Stimulated activated naive CD8-positive, alpha-beta T cell treated with anti-CD3 and anti-CD28 coated beads, Interleukin-15, amount 100 ng/mL, for 72 hours (primary cell): ENCODE measurements around the gene ANKRD55.
"Not testable (repeated sequence)": the region's sequence is repeated elsewhere in the genome, so short reads cannot be mapped to it uniquely, and the experiment has no call there.

Source experiments
- ATAC-seq: fragments of 150-1000 bp; cut with Tn5 transposase; 2 replicates; pipeline ENCODE4 v1.10.0; 2021; ENCODE audit warnings: mild to moderate bottlenecking, moderate library complexity
- DNase-seq, 2 donors: peaks; one replicate each; pipeline ENCODE4 v3.0.0; 2021 to 2022
- H3K27ac Mint-ChIP-seq, 2 donors: one replicate each; pipeline ENCODE4 v1.8.0; 2022; ENCODE audit warnings: mild to moderate bottlenecking in 2 of 2, mixed read lengths in 2 of 2, moderate library complexity in 2 of 2
- H3K27me3 Mint-ChIP-seq: one replicate; pipeline ENCODE4 v1.8.0; 2022; ENCODE audit warnings: mixed read lengths
- H3K4me1 Mint-ChIP-seq: one replicate; pipeline ENCODE4 v1.8.0; 2022; ENCODE audit warnings: mild to moderate bottlenecking, mixed read lengths
- H3K4me3 Mint-ChIP-seq, 2 donors: one replicate each; pipeline ENCODE4 v1.8.0; 2022; ENCODE audit warnings: mild to moderate bottlenecking in 2 of 2, mixed read lengths in 2 of 2, moderate library complexity in 1 of 2
- H3K9me3 Mint-ChIP-seq, 2 donors: one replicate each; pipeline ENCODE4 v1.8.0; 2022; ENCODE audit warnings: mixed read lengths in 2 of 2

ANKRD55 gene

GRCh38 chr5:56262279-56262678 is 29.1 kb upstream of the ANKRD55 start:
- ATAC-seq (no peak), DNase-seq (no peak)
- Mint-ChIP-seq H3K27me3 (no peaks in the 10 kb centered on the region), H3K27ac (no peak overlapping the region), H3K4me1 (no peaks in the 10 kb centered on the region), H3K9me3 (no peaks in the 10 kb centered on the region), H3K4me3 (no peak overlapping the region)

GRCh38 chr5:56259002-56259511 is 25.9 kb upstream of the ANKRD55 start:
- DNase-seq (peak in 1 of 2 donors; percentile 32), ATAC-seq (peak; percentile 99)
- H3K27me3 Mint-ChIP-seq, result no peaks in the 10 kb centered on the region
- no peak overlapping the region for H3K27ac Mint-ChIP-seq
- H3K4me1 Mint-ChIP-seq, result no peaks in the 10 kb centered on the region
- H3K4me3 Mint-ChIP-seq, result peak overlapping the region in 1 of 2 donors; percentile 25
- H3K9me3 Mint-ChIP-seq, result no peaks in the 10 kb centered on the region

GRCh38 chr5:56257763-56258529 is 24.8 kb upstream of the ANKRD55 start:
- H3K27me3 Mint-ChIP-seq, H3K4me1 Mint-ChIP-seq, H3K27ac Mint-ChIP-seq, H3K9me3 Mint-ChIP-seq, DNase-seq, ATAC-seq, H3K4me3 Mint-ChIP-seq: not testable (repeated sequence)

- DNase-seq (no peak), ATAC-seq (no peak)
- Mint-ChIP-seq H3K27me3 (no peaks in the 10 kb centered on the region), H3K9me3 (no peaks in the 10 kb centered on the region), H3K4me3 (no peak overlapping the region), H3K4me1 (no peaks in the 10 kb centered on the region), H3K27ac (no peak overlapping the region)
Measured at GRCh38 chr5:56257010-56257409, 23.9 kb upstream of the ANKRD55 start.

- H3K27ac Mint-ChIP-seq, result no peak overlapping the region
- ATAC-seq, result no peak
Measured at GRCh38 chr5:56255502-56255901, 22.4 kb upstream of the ANKRD55 start.

GRCh38 chr5:56253924-56254323 is 20.8 kb upstream of the ANKRD55 start:
- DNase-seq (no peak), ATAC-seq (no peak)
- H3K9me3 Mint-ChIP-seq, result peaks cover 0 to under 1% of the 10 kb centered on the region in 2 donors
- H3K4me1 Mint-ChIP-seq, result no peaks in the 10 kb centered on the region
- H3K27me3 Mint-ChIP-seq, result no peaks in the 10 kb centered on the region
- no peak overlapping the region for H3K4me3 Mint-ChIP-seq
- H3K27ac Mint-ChIP-seq, result peak overlapping the region in 1 of 2 donors; percentile 3

More at GRCh38 chr5:56255502-56255901, 22.4 kb upstream of the ANKRD55 start:
- DNase-seq, result no peak
- Mint-ChIP-seq H3K4me1 (no peaks in the 10 kb centered on the region), H3K9me3 (no peaks in the 10 kb centered on the region), H3K4me3 (no peak overlapping the region), H3K27me3 (no peaks in the 10 kb centered on the region)

- Mint-ChIP-seq H3K27me3 (no peaks in the 10 kb centered on the region), H3K4me3 (no peak overlapping the region), H3K27ac (no peak overlapping the region), H3K4me1 (no peaks in the 10 kb centered on the region), H3K9me3 (peaks cover 0 to 4% of the 10 kb centered on the region in 2 donors)
- no peak for DNase-seq
- ATAC-seq, result no peak
Measured at GRCh38 chr5:56253126-56253525, 20.0 kb upstream of the ANKRD55 start.

GRCh38 chr5:56251918-56252553 is 18.9 kb upstream of the ANKRD55 start:
- Mint-ChIP-seq H3K9me3 (peaks cover 0 to 4% of the 10 kb centered on the region in 2 donors), H3K4me3 (no peak overlapping the region), H3K27me3 (no peaks in the 10 kb centered on the region), H3K4me1 (no peaks in the 10 kb centered on the region), H3K27ac (no peak overlapping the region)
- DNase-seq (no peak), ATAC-seq (no peak)

GRCh38 chr5:56251440-56251839 is 18.3 kb upstream of the ANKRD55 start:
- no peak overlapping the region for H3K4me3 Mint-ChIP-seq

GRCh38 chr5:56250011-56250410 is 16.9 kb upstream of the ANKRD55 start:
- ATAC-seq (no peak), DNase-seq (no peak)
- no peak overlapping the region for H3K27ac Mint-ChIP-seq
- H3K4me1 Mint-ChIP-seq, result no peaks in the 10 kb centered on the region
- no peaks in the 10 kb centered on the region for H3K27me3 Mint-ChIP-seq
- H3K9me3 Mint-ChIP-seq, result peaks cover 0 to 4% of the 10 kb centered on the region in 2 donors
- H3K4me3 Mint-ChIP-seq, result no peak overlapping the region

More at GRCh38 chr5:56251440-56251839, 18.3 kb upstream of the ANKRD55 start:
- ATAC-seq (no peak), DNase-seq (no peak)
- Mint-ChIP-seq H3K27ac (no peak overlapping the region), H3K4me1 (no peaks in the 10 kb centered on the region), H3K9me3 (peaks cover 0 to 4% of the 10 kb centered on the region in 2 donors), H3K27me3 (no peaks in the 10 kb centered on the region)

- H3K27ac Mint-ChIP-seq, ATAC-seq, H3K9me3 Mint-ChIP-seq, H3K4me3 Mint-ChIP-seq, H3K27me3 Mint-ChIP-seq, H3K4me1 Mint-ChIP-seq, DNase-seq: not testable (repeated sequence)
Measured at GRCh38 chr5:56249085-56249484, 16.0 kb upstream of the ANKRD55 start.

GRCh38 chr5:56247592-56247991 is 14.5 kb upstream of the ANKRD55 start:
- ATAC-seq, result no peak
- DNase-seq, result no peak
- Mint-ChIP-seq H3K4me1 (no peaks in the 10 kb centered on the region), H3K27ac (no peak overlapping the region), H3K27me3 (no peaks in the 10 kb centered on the region), H3K9me3 (peaks cover 8 to 10% of the 10 kb centered on the region in 2 donors), H3K4me3 (no peak overlapping the region)

- H3K27ac Mint-ChIP-seq, result no peak overlapping the region
- H3K9me3 Mint-ChIP-seq, result peaks cover 8 to 14% of the 10 kb centered on the region in 2 donors
- DNase-seq (no peak), ATAC-seq (no peak)
- no peaks in the 10 kb centered on the region for H3K4me1 Mint-ChIP-seq
- no peak overlapping the region for H3K4me3 Mint-ChIP-seq
- no peaks in the 10 kb centered on the region for H3K27me3 Mint-ChIP-seq
Measured at GRCh38 chr5:56246769-56247168, 13.6 kb upstream of the ANKRD55 start.

- Mint-ChIP-seq H3K27me3 (no peaks in the 10 kb centered on the region), H3K27ac (no peak overlapping the region), H3K4me1 (no peaks in the 10 kb centered on the region), H3K4me3 (no peak overlapping the region), H3K9me3 (peaks cover 15 to 23% of the 10 kb centered on the region in 2 donors)
- no peak for DNase-seq
- ATAC-seq, result no peak
Measured at GRCh38 chr5:56245481-56245880, 12.4 kb upstream of the ANKRD55 start.

- Mint-ChIP-seq H3K9me3 (peaks cover 15 to 23% of the 10 kb centered on the region in 2 donors), H3K27me3 (no peaks in the 10 kb centered on the region), H3K4me1 (no peaks in the 10 kb centered on the region), H3K27ac (no peak overlapping the region), H3K4me3 (no peak overlapping the region)
- ATAC-seq (no peak), DNase-seq (no peak)
Measured at GRCh38 chr5:56244627-56245026, 11.5 kb upstream of the ANKRD55 start.

- ATAC-seq, DNase-seq, H3K27ac Mint-ChIP-seq, H3K27me3 Mint-ChIP-seq, H3K4me1 Mint-ChIP-seq, H3K4me3 Mint-ChIP-seq: not testable (repeated sequence)
- H3K9me3 Mint-ChIP-seq, result peaks cover 16 to 33% of the 10 kb centered on the region in 2 donors
Measured at GRCh38 chr5:56242271-56242670, 9.1 kb upstream of the ANKRD55 start.
